ENCODE results near the gene MYLK.

GRCh38 chr3:123798550-123798949 is 85.6 kb downstream of the MYLK start:
- TF ChIP-seq JUND (IDR thresholded peaks at IDR 0.05) (peak in 1 of 2 donors; percentile 39), EGR1 (IDR thresholded peaks at IDR 0.05; ENCODE audit: low read depth in 2 of 2) (no peak), CTCF (IDR thresholded peaks at IDR 0.05; ENCODE audit: low read depth, low read length, missing input control) (no peak), TAF1 (conservative IDR thresholded peaks at IDR 0.05) (peak; percentile 34), REST (IDR thresholded peaks at IDR 0.05) (peak; percentile 53), YY1 (IDR thresholded peaks at IDR 0.05) (peak; percentile 45), SP1 (IDR thresholded peaks at IDR 0.05) (peak; percentile 62), FOXA1 (IDR thresholded peaks at IDR 0.05) (no peak), ATF3 (IDR thresholded peaks at IDR 0.05) (no peak), RAD21 (IDR thresholded peaks at IDR 0.05) (peak in 1 of 2 donors; percentile 67), MAX (IDR thresholded peaks at IDR 0.05) (peak; percentile 71), ZBTB33 (IDR thresholded peaks at IDR 0.05) (peak; percentile 17)

All from liver (tissue), 3 donors.